GM12891 (cell line): ENCODE data around the gene TDP2.

Source experiments
- PAX5 ChIP-seq: IDR thresholded peaks from 2 replicates; pipeline ENCODE4 v1.6.1; 2011; ENCODE audit warnings: low read length, moderate library complexity, mild to moderate bottlenecking; ENCODE audit not compliant: insufficient read depth, severe bottlenecking
- POLR2A ChIP-seq: IDR thresholded peaks from 2 replicates; pipeline ENCODE4 v1.6.1; 2011; ENCODE audit warnings: low read depth, low read length, control low read depth
- POLR2AphosphoS5 ChIP-seq: IDR thresholded peaks from 2 replicates; pipeline ENCODE4 v1.6.1; 2011; ENCODE audit warnings: low read depth, low read length, control low read depth
- POU2F2 ChIP-seq: IDR thresholded peaks from 2 replicates; pipeline ENCODE4 v1.6.1; 2011; ENCODE audit warnings: low read depth, mild to moderate bottlenecking, control low read depth, low read length, moderate library complexity
- SPI1 ChIP-seq: IDR thresholded peaks from 2 replicates; pipeline ENCODE4 v1.6.1; 2011; ENCODE audit warnings: low read depth, low read length, control low read depth
- TAF1 ChIP-seq: IDR thresholded peaks from 2 replicates; pipeline ENCODE4 v1.6.1; 2011; ENCODE audit warnings: low read depth, low read length, control low read depth

DNA sequence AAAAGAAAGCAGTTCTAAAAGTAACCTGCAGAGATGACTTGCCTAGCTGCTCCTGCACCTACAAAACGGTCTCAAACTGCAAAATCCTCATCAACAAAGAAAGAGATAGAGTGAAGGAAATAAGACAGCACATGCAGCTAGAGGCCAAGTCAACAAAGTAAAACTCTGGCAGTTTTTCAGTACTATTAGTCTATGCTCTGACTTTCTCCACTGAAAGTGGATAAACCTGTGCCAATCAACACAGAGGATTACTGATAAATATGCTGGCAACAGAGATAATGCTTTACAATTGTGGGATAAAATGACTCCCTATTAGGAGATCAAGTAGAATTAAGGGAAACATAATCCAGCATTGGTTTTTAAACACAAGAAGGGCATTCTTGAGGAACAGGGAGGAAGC, 34.1 kb downstream of the TDP2 start:
- no peak for TF ChIP-seq PAX5
- no peak for TF ChIP-seq POLR2A
- TF ChIP-seq POLR2AphosphoS5, result no peak
- no peak for TF ChIP-seq TAF1
- no peak for TF ChIP-seq SPI1
- TF ChIP-seq POU2F2, result no peak
